ENCODE measurements around the gene COL4A3. TPM values are rescaled to one million over a fixed set of nuclear protein-coding genes. Genes with fewer than 3 reads are reported as not detected.

Gene COL4A3
- total RNA-seq, 1 donor from 2014 or later = not detected

- no peak for DNase-seq (ENCODE audit: low spot score)
- intact Hi-C loops (cut with micrococcal nuclease) = loop anchor here (10.0 kb wide), 1 partner anchor 669 kb away; no protein-coding TSS in a partner anchor
- Mint-ChIP-seq H3K36me3 (ENCODE audit: low read depth) (peaks cover 9% of the 10 kb centered on the region), H3K27me3 (ENCODE audit: insufficient read depth) (peaks cover 14% of the 10 kb centered on the region), H3K4me3 (no peak overlapping the region), H3K4me1 (ENCODE audit: low read depth) (peaks cover 42% of the 10 kb centered on the region), H3K27ac (no peak overlapping the region), H3K9me3 (peaks cover 8% of the 10 kb centered on the region)
Observed at GRCh38 chr2:227323818-227324217, 159.4 kb downstream of the COL4A3 start.

GRCh38 chr2:227324642-227324994 is 160.2 kb downstream of the COL4A3 start:
- Mint-ChIP-seq H3K36me3 (ENCODE audit: low read depth) (peaks cover 9% of the 10 kb centered on the region), H3K4me1 (ENCODE audit: low read depth) (peaks cover 42% of the 10 kb centered on the region), H3K27me3 (ENCODE audit: insufficient read depth) (peaks cover 14% of the 10 kb centered on the region), H3K4me3 (peak overlapping the region; percentile 94), H3K27ac (peak overlapping the region; percentile 83), H3K9me3 (peaks cover 8% of the 10 kb centered on the region)
- intact Hi-C loops (cut with micrococcal nuclease) = loop anchor here (10.0 kb wide), 1 partner anchor 670 kb away; no protein-coding TSS in a partner anchor
- DNase-seq (ENCODE audit: low spot score) = peak; percentile 4

- H3K9me3 Mint-ChIP-seq = peaks cover 8% of the 10 kb centered on the region
- H3K27ac Mint-ChIP-seq = peak within 1 kb of the TSS; percentile 94
- peaks cover 42% of the 10 kb centered on the region for H3K4me1 Mint-ChIP-seq (ENCODE audit: low read depth)
- peak within 1 kb of the TSS; percentile 94 for H3K4me3 Mint-ChIP-seq
- DNase-seq (ENCODE audit: low spot score) = peak; percentile 91
- H3K27me3 Mint-ChIP-seq (ENCODE audit: insufficient read depth) = peaks cover 14% of the 10 kb centered on the region
- intact Hi-C loops (cut with micrococcal nuclease) = loop anchor here (1.0 to 10.0 kb wide), 8 partner anchors 47 to 670 kb away; partner anchors contain the start of gene RHBDD1
- H3K36me3 Mint-ChIP-seq (ENCODE audit: low read depth) = peaks cover 9% of the 10 kb centered on the region
Observed at GRCh38 chr2:227324995-227325838, 160.8 kb downstream of the COL4A3 start, which contains the start of gene MFF. MFF (plus strand) TSS chr2:227325251; CDS start chr2:227330666, 5,415 bp downstream.

DNA sequence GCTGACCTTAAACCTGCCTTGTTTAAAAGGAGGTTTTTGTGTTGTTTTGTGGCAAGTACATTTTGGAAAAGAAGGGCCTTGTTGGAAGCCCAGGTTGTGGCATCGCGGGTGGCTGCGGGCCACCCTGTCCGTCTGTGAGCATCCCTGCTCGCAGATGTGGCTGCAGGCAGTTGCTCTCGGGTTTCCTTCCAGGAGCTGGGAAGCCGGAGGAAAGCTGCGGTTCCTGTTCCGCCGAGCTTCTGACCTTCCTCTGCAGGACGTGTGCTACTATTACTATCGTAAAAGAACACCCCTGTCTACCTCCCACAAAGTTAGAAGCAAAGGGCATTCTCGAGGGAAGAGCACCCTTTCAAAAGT is 161.4 kb downstream of the COL4A3 start:
- DNase-seq (ENCODE audit: low spot score) = no peak
- H3K9me3 Mint-ChIP-seq = peaks cover 8% of the 10 kb centered on the region
- peak overlapping the region; percentile 94 for H3K27ac Mint-ChIP-seq

GRCh38 chr2:227326783-227327182 is 162.4 kb downstream of the COL4A3 start:
- peaks cover 13% of the 10 kb centered on the region for H3K36me3 Mint-ChIP-seq (ENCODE audit: low read depth)
- H3K4me1 Mint-ChIP-seq (ENCODE audit: low read depth) = peaks cover 42% of the 10 kb centered on the region
- no peak overlapping the region for H3K27ac Mint-ChIP-seq
- peak overlapping the region; percentile 94 for H3K4me3 Mint-ChIP-seq
- peaks cover 8% of the 10 kb centered on the region for H3K9me3 Mint-ChIP-seq
- intact Hi-C loops (cut with micrococcal nuclease) = loop anchor here (5.0 to 10.0 kb wide), 5 partner anchors 46 to 672 kb away; no protein-coding TSS in a partner anchor
- peaks cover 14% of the 10 kb centered on the region for H3K27me3 Mint-ChIP-seq (ENCODE audit: insufficient read depth)
- DNase-seq (ENCODE audit: low spot score) = no peak

More for the DNA sequence above, 161.4 kb downstream of the COL4A3 start:
- peak overlapping the region; percentile 94 for H3K4me3 Mint-ChIP-seq
- intact Hi-C loops (cut with micrococcal nuclease) = loop anchor here (1.0 to 10.0 kb wide), 8 partner anchors 46 to 671 kb away; partner anchors contain the start of gene RHBDD1
- H3K36me3 Mint-ChIP-seq (ENCODE audit: low read depth) = peaks cover 13% of the 10 kb centered on the region
- peaks cover 42% of the 10 kb centered on the region for H3K4me1 Mint-ChIP-seq (ENCODE audit: low read depth)
- H3K27me3 Mint-ChIP-seq (ENCODE audit: insufficient read depth) = peaks cover 14% of the 10 kb centered on the region

DNA sequence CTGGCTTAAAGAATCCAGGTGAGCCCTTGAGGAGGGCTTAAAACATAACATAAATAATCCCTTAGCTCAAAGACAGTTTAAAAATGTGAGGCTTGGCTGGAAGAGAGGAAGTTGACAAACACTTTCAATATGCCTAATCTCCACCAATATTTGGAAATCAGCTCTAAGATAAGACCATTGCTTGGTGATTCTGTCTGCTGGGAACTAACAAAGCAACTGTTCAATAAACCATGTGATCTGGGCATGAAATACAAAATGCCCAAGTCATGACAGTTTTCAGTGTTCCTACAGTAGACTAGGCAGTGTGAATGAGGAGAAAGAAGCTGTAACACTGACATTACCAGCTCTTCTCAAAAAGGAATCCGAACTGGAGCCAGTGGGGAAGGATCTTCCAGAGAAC is 171.3 kb downstream of the COL4A3 start:
- no peak for DNase-seq (ENCODE audit: low spot score)
- peak overlapping the region; percentile 36 for H3K27ac Mint-ChIP-seq
- intact Hi-C loops (cut with micrococcal nuclease) = no loop called here

DNA sequence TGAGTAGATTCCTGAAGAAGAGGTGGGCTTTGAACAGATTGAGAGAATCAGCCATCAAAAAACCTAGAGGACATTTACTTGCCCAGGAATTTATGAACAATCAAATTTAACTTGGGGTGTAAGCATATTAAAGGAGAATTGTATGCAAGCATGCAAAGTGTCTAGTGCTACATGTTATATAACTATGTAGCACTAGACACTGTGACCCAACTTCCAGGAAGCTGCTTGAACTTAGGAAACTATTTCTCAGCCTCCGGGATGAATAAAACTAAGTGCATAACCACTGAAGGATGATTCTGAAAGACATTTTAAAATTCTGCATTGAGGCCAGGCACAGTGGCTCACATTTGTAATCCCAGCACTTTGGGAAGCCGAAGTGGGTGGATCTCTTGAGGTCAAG is 173.0 kb downstream of the COL4A3 start:
- Mint-ChIP-seq H3K4me3 (no peak overlapping the region), H3K9me3 (no peaks in the 10 kb centered on the region), H3K27me3 (ENCODE audit: insufficient read depth) (no peaks in the 10 kb centered on the region), H3K36me3 (ENCODE audit: low read depth) (peaks cover 47% of the 10 kb centered on the region), H3K27ac (no peak overlapping the region), H3K4me1 (ENCODE audit: low read depth) (peaks cover 12% of the 10 kb centered on the region)
- intact Hi-C loops (cut with micrococcal nuclease) = no loop called here
- no peak for DNase-seq (ENCODE audit: low spot score)

More for the DNA sequence above, 171.3 kb downstream of the COL4A3 start:
- peaks cover 12% of the 10 kb centered on the region for H3K4me1 Mint-ChIP-seq (ENCODE audit: low read depth)
- H3K4me3 Mint-ChIP-seq = no peak overlapping the region
- no peaks in the 10 kb centered on the region for H3K27me3 Mint-ChIP-seq (ENCODE audit: insufficient read depth)
- H3K36me3 Mint-ChIP-seq (ENCODE audit: low read depth) = peaks cover 50% of the 10 kb centered on the region
- H3K9me3 Mint-ChIP-seq = no peaks in the 10 kb centered on the region

DNA sequence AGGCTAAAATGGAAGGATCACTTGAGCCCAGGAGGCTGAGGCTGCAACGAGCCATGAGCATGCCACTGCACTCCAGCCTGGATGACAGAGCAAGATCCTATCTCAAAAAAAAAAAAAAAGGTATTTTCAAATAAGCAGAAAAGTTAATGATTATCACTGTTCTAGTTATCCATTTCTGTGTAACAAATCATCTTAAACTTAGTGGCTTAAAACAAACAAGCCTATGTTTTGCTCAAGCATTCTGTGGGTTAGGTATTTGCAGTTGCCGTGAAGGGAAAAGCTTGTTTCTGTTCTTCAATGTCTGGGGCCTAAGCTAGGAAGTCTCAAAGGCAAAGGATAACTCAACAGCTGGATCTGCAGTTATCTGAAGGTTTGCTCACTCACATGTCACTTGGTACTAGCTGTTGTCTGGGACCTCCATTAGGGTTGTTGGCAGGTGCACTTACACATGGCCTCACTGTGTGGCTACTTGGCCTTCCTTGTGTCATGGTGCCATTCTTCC is 174.7 kb downstream of the COL4A3 start:
- Mint-ChIP-seq H3K36me3 (ENCODE audit: low read depth) (peaks cover 44% of the 10 kb centered on the region), H3K4me3 (no peak overlapping the region), H3K27me3 (ENCODE audit: insufficient read depth) (no peaks in the 10 kb centered on the region), H3K9me3 (no peaks in the 10 kb centered on the region), H3K4me1 (ENCODE audit: low read depth) (peaks cover 12% of the 10 kb centered on the region), H3K27ac (no peak overlapping the region)
- no peak for DNase-seq (ENCODE audit: low spot score)
- intact Hi-C loops (cut with micrococcal nuclease) = no loop called here

DNA sequence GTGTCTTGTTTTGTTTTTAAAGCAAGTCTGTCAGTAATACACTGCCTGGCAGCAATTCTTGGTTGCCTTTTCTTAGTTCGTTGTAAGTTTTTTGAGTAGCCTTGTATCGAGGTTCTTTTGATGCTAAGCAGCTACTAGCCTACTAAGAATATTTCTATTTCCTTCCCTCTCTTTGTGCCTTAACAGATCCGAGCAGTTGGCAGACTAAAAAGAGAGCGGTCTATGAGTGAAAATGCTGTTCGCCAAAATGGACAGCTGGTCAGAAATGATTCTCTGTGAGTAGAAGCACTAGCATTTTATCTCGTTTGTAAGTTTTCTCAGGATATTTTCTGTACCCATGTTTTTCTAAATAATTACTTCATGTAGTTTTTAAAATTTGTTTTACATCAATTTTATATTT is 175.7 kb downstream of the COL4A3 start:
- Mint-ChIP-seq H3K9me3 (no peaks in the 10 kb centered on the region), H3K36me3 (ENCODE audit: low read depth) (peaks cover 37% of the 10 kb centered on the region), H3K4me1 (ENCODE audit: low read depth) (peaks cover 12% of the 10 kb centered on the region), H3K27me3 (ENCODE audit: insufficient read depth) (no peaks in the 10 kb centered on the region), H3K27ac (no peak overlapping the region), H3K4me3 (no peak overlapping the region)
- intact Hi-C loops (cut with micrococcal nuclease) = no loop called here
- no peak for DNase-seq (ENCODE audit: low spot score)

- no peaks in the 10 kb centered on the region for H3K4me1 Mint-ChIP-seq (ENCODE audit: low read depth)
- H3K27me3 Mint-ChIP-seq (ENCODE audit: insufficient read depth) = no peaks in the 10 kb centered on the region
- intact Hi-C loops (cut with micrococcal nuclease) = no loop called here
- DNase-seq (ENCODE audit: low spot score) = no peak
- H3K9me3 Mint-ChIP-seq = no peaks in the 10 kb centered on the region
- no peak overlapping the region for H3K4me3 Mint-ChIP-seq
- no peak overlapping the region for H3K27ac Mint-ChIP-seq
- peaks cover 34% of the 10 kb centered on the region for H3K36me3 Mint-ChIP-seq (ENCODE audit: low read depth)
Observed at GRCh38 chr2:227341553-227341952, 177.1 kb downstream of the COL4A3 start.

GRCh38 chr2:227344231-227344630 is 179.8 kb downstream of the COL4A3 start:
- Mint-ChIP-seq H3K4me3 (no peak overlapping the region), H3K27ac (no peak overlapping the region), H3K27me3 (ENCODE audit: insufficient read depth) (no peaks in the 10 kb centered on the region), H3K4me1 (ENCODE audit: low read depth) (no peaks in the 10 kb centered on the region), H3K9me3 (no peaks in the 10 kb centered on the region), H3K36me3 (ENCODE audit: low read depth) (peaks cover 34% of the 10 kb centered on the region)
- no peak for DNase-seq (ENCODE audit: low spot score)
- intact Hi-C loops (cut with micrococcal nuclease) = no loop called here

DNA sequence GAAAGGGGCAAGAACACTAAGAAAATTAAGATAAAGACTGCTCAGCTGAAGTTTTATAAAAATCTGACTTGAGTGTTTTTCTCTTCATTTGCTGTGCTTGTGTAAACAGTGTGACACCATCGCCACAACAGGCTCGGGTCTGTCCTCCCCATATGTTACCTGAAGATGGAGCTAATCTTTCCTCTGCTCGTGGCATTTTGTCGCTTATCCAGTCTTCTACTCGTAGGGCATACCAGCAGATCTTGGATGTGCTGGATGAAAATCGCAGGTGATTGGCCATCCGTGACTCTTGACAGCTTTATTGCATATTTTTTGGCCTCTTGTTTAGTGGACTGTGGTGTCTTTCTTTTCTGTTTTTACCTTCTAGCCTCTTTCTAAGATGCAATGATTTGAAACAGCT is 182.7 kb downstream of the COL4A3 start:
- peaks cover 30% of the 10 kb centered on the region for H3K36me3 Mint-ChIP-seq (ENCODE audit: low read depth)

GRCh38 chr2:227348324-227348723 is 183.9 kb downstream of the COL4A3 start:
- intact Hi-C loops (cut with micrococcal nuclease) = no loop called here
- peaks cover 25% of the 10 kb centered on the region for H3K36me3 Mint-ChIP-seq (ENCODE audit: low read depth)
- no peak overlapping the region for H3K27ac Mint-ChIP-seq
- no peak overlapping the region for H3K4me3 Mint-ChIP-seq
- no peak for DNase-seq (ENCODE audit: low spot score)
- H3K27me3 Mint-ChIP-seq (ENCODE audit: insufficient read depth) = no peaks in the 10 kb centered on the region
- H3K9me3 Mint-ChIP-seq = no peaks in the 10 kb centered on the region
- H3K4me1 Mint-ChIP-seq (ENCODE audit: low read depth) = peaks cover 13% of the 10 kb centered on the region

More for the DNA sequence above, 182.7 kb downstream of the COL4A3 start:
- intact Hi-C loops (cut with micrococcal nuclease) = no loop called here
- H3K27me3 Mint-ChIP-seq (ENCODE audit: insufficient read depth) = no peaks in the 10 kb centered on the region
- no peak for DNase-seq (ENCODE audit: low spot score)
- H3K4me3 Mint-ChIP-seq = no peak overlapping the region
- no peaks in the 10 kb centered on the region for H3K9me3 Mint-ChIP-seq
- no peak overlapping the region for H3K27ac Mint-ChIP-seq
- peaks cover 13% of the 10 kb centered on the region for H3K4me1 Mint-ChIP-seq (ENCODE audit: low read depth)

Measured in activated T-helper 1 cell treated with anti-CD3 and anti-CD28 coated beads, Interleukin-12 subunit alpha, Interleukin-12 subunit beta, Interleukin-2, Interleukin-4 antibody, amounts not matched to agents 30 ng/mL and 10 ng/mL and 1 ng/mL, durations not matched to agents 14 hours and 24 hours and 36 hours (primary cell).